ENCODE results near the gene IKBKG.
"Not testable (repeated sequence)": the region's sequence is repeated elsewhere in the genome, so short reads cannot be mapped to it uniquely, and the experiment has no call there.

DNA sequence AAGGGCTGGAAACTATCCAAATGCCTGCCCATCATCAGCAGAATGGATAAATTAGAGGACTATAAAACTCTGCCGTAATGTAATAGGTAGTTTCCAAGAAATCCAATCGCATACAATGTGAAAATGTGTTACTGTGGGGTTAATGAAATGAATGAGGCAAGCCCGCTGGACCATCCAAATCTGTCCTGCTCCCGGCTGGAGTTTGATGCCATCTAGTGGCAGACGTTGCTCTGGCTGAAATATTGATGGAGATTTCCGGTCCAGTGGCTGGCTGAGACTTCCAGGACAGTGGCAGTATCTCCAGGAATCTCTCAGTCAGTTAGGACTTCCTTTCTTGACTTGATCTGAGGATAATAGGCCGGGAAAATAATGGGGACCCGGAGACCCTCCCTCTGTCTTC lies 35.6 kb downstream of the IKBKG start:
- TF ChIP-seq, protein P1, sequence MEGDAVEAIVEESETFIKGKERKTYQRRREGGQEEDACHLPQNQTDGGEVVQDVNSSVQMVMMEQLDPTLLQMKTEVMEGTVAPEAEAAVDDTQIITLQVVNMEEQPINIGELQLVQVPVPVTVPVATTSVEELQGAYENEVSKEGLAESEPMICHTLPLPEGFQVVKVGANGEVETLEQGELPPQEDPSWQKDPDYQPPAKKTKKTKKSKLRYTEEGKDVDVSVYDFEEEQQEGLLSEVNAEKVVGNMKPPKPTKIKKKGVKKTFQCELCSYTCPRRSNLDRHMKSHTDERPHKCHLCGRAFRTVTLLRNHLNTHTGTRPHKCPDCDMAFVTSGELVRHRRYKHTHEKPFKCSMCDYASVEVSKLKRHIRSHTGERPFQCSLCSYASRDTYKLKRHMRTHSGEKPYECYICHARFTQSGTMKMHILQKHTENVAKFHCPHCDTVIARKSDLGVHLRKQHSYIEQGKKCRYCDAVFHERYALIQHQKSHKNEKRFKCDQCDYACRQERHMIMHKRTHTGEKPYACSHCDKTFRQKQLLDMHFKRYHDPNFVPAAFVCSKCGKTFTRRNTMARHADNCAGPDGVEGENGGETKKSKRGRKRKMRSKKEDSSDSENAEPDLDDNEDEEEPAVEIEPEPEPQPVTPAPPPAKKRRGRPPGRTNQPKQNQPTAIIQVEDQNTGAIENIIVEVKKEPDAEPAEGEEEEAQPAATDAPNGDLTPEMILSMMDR (IDR thresholded peaks at IDR 0.05), result not testable (repeated sequence)
- TF ChIP-seq POLR2A (IDR thresholded peaks at IDR 0.05), result not testable (repeated sequence)

Data from body of pancreas (tissue), 4 donors.